H9 (cell line): Measurements from ENCODE around the gene IPO13. TPM values are rescaled to one million over a fixed set of nuclear protein-coding genes. Genes with fewer than 3 reads are reported as not detected.

ENCODE experiments used
- DNase-seq: peaks from one replicate; pipeline ENCODE4 v3.0.0-alpha.2; 2017
- H2AFZ ChIP-seq: one replicate; pipeline ENCODE4 v1.6.1; 2013; ENCODE audit warnings: mild to moderate bottlenecking, low read length, control low read depth, moderate library complexity
- H2AK5ac ChIP-seq: 2 replicates; pipeline ENCODE4 v1.6.1; 2013; ENCODE audit warnings: low read length, control low read depth, mixed read lengths; ENCODE audit not compliant: insufficient read length
- H2BK120ac ChIP-seq: one replicate; pipeline ENCODE4 v1.6.1; 2013; ENCODE audit warnings: low read depth, mild to moderate bottlenecking, low read length, control low read depth, inconsistent platforms; ENCODE audit not compliant: poor library complexity, severe bottlenecking
- H2BK12ac ChIP-seq: 2 replicates; pipeline ENCODE4 v1.6.1; 2013; ENCODE audit warnings: low read length, control low read depth, mixed read lengths, low read depth; ENCODE audit not compliant: insufficient read length
- H2BK15ac ChIP-seq: 2 replicates; pipeline ENCODE4 v1.6.1; 2013; ENCODE audit warnings: low read depth, low read length, control low read depth
- H2BK20ac ChIP-seq: one replicate; pipeline ENCODE4 v1.6.1; 2013; ENCODE audit warnings: low read depth, mild to moderate bottlenecking, low read length, control low read depth, inconsistent platforms; ENCODE audit not compliant: poor library complexity, severe bottlenecking
- H2BK5ac ChIP-seq: 2 replicates; pipeline ENCODE4 v1.6.1; 2013; ENCODE audit warnings: low read length, control low read depth, mixed read lengths; ENCODE audit not compliant: insufficient read length
- H3K14ac ChIP-seq: 2 replicates; pipeline ENCODE4 v1.6.1; 2013; ENCODE audit warnings: low read length, control low read depth; ENCODE audit not compliant: insufficient read depth
- H3K18ac ChIP-seq: 2 replicates; pipeline ENCODE4 v1.6.1; 2013; ENCODE audit warnings: low read depth, mild to moderate bottlenecking, mixed read lengths, low read length, control low read depth; ENCODE audit not compliant: insufficient read length
- H3K23ac ChIP-seq: 2 replicates; pipeline ENCODE4 v1.6.1; 2013; ENCODE audit warnings: low read length, control low read depth, mixed read lengths, low read depth; ENCODE audit not compliant: insufficient read length
- H3K23me2 ChIP-seq: 2 replicates; pipeline ENCODE4 v1.6.1; 2013; ENCODE audit warnings: low read depth, mild to moderate bottlenecking, mixed read lengths, low read length, control low read depth; ENCODE audit not compliant: insufficient read length, poor library complexity, severe bottlenecking
- H3K27ac ChIP-seq: 2 replicates; pipeline ENCODE4 v1.5.1; 2013; ENCODE audit warnings: low read length, control low read depth, mixed read lengths, low read depth; ENCODE audit not compliant: insufficient read length
- H3K27me3 ChIP-seq: 2 replicates; pipeline ENCODE4 v1.6.1; 2013; ENCODE audit warnings: low read length, control low read depth, inconsistent platforms; ENCODE audit not compliant: insufficient read depth
- H3K4ac ChIP-seq: 2 replicates; pipeline ENCODE4 v1.6.1; 2013; ENCODE audit warnings: low read depth, mild to moderate bottlenecking, control low read depth, inconsistent platforms, low read length, moderate library complexity
- H3K4me1 ChIP-seq: 2 replicates; pipeline ENCODE4 v1.6.1; 2013; ENCODE audit warnings: low read length, control low read depth, inconsistent platforms; ENCODE audit not compliant: insufficient read depth
- H3K4me2 ChIP-seq: 2 replicates; pipeline ENCODE4 v1.6.1; 2013; ENCODE audit warnings: low read length, control low read depth, mixed read lengths; ENCODE audit not compliant: insufficient read length, insufficient read depth
- H3K56ac ChIP-seq: 2 replicates; pipeline ENCODE4 v1.6.1; 2013; ENCODE audit warnings: low read depth, mild to moderate bottlenecking, mixed read lengths, low read length, control low read depth; ENCODE audit not compliant: insufficient read length
- H3K79me1 ChIP-seq: 2 replicates; pipeline ENCODE4 v1.6.1; 2013; ENCODE audit warnings: low read depth, mild to moderate bottlenecking, moderate library complexity, low read length, control low read depth, inconsistent platforms; ENCODE audit not compliant: insufficient read depth, poor library complexity, severe bottlenecking
- H3K79me2 ChIP-seq: 2 replicates; pipeline ENCODE4 v1.6.1; 2013; ENCODE audit warnings: low read length, control low read depth, inconsistent platforms; ENCODE audit not compliant: insufficient read depth
- H3K9ac ChIP-seq: 2 replicates; pipeline ENCODE4 v1.6.1; 2013; ENCODE audit warnings: low read length, control low read depth, mixed read lengths; ENCODE audit not compliant: insufficient read length; ENCODE audit errors: extremely low read depth
- H3K9me3 ChIP-seq: one replicate; pipeline ENCODE4 v1.6.1; 2013; ENCODE audit warnings: low read depth, low read length, inconsistent platforms; ENCODE audit not compliant: control insufficient read depth
- H3T11ph ChIP-seq: one replicate; pipeline ENCODE4 v1.6.1; 2013; ENCODE audit warnings: mild to moderate bottlenecking, low read length, control low read depth, inconsistent platforms
- H4K20me1 ChIP-seq: one replicate; pipeline ENCODE4 v1.6.1; 2013; ENCODE audit not compliant: control insufficient read depth, insufficient read length, insufficient read depth
- H4K5ac ChIP-seq: 2 replicates; pipeline ENCODE4 v1.6.1; 2013; ENCODE audit warnings: low read depth, mild to moderate bottlenecking, mixed read lengths, low read length, control low read depth; ENCODE audit not compliant: insufficient read length
- H4K8ac ChIP-seq: replicated peaks from 2 replicates; pipeline ENCODE4 v1.6.1; 2013; ENCODE audit warnings: low read length, control low read depth, mixed read lengths, low read depth; ENCODE audit not compliant: insufficient read length
- H4K91ac ChIP-seq: 2 replicates; pipeline ENCODE4 v1.6.1; 2013; ENCODE audit warnings: low read depth, mild to moderate bottlenecking, moderate library complexity, mixed read lengths, low read length, control low read depth; ENCODE audit not compliant: insufficient read length
- H3K27ac Mint-ChIP-seq, 3 experiments: 2 replicates in 2 of 3; 3 replicates in 1 of 3; pipeline ENCODE4 v1.8.0; 2020 to 2021; ENCODE audit warnings: mixed read lengths in 3 of 3, mild to moderate bottlenecking in 1 of 3, moderate library complexity in 1 of 3
- H3K27me3 Mint-ChIP-seq: 2 replicates; pipeline ENCODE4 v1.8.0; 2021; ENCODE audit warnings: low read depth, mild to moderate bottlenecking, moderate library complexity, mixed read lengths
- H3K36me3 Mint-ChIP-seq, 3 experiments: 2 replicates in 2 of 3; 3 replicates in 1 of 3; pipeline ENCODE4 v1.8.0; 2020 to 2021; ENCODE audit warnings: low read depth in 3 of 3, mixed read lengths in 3 of 3; ENCODE audit not compliant: insufficient read depth in 1 of 3
- H3K4me1 Mint-ChIP-seq, 2 experiments: 2 replicates each; pipeline ENCODE4 v1.8.0; 2020; ENCODE audit warnings: mixed read lengths in 2 of 2
- H3K4me3 Mint-ChIP-seq, 2 experiments: 2 replicates in 1 of 2; 3 replicates in 1 of 2; pipeline ENCODE4 v1.8.0; 2020 to 2021; ENCODE audit warnings: mild to moderate bottlenecking in 2 of 2, mixed read lengths in 2 of 2, moderate library complexity in 1 of 2
- H3K9me3 Mint-ChIP-seq, 2 experiments: 2 replicates in 1 of 2; 3 replicates in 1 of 2; pipeline ENCODE4 v1.8.0; 2020; ENCODE audit warnings: mild to moderate bottlenecking in 2 of 2, mixed read lengths in 2 of 2, moderate library complexity in 1 of 2
- CTCF ChIP-seq: fragments of 200-600 bp; sonication (generic); conservative IDR thresholded peaks from 3 replicates; pipeline ENCODE4 v1.8.0; 2021; ENCODE audit warnings: antibody characterized with exemption, mild to moderate bottlenecking
- WGBS: extraction: QIAGEN DNeasy Blood & Tissue Kit; methylation state at CpG from one replicate; pipeline ENCODE4 v1.1.7; 2013; ENCODE audit warnings: missing lambda C conversion rate, low lambda C conversion rate, mixed read lengths; ENCODE audit not compliant: insufficient read length; ENCODE audit errors: extremely low coverage; 5-methylcytosine and 5-hydroxymethylcytosine counted together
- total RNA-seq: library from RNA; stranded (reverse); gene quantifications from 2 replicates; pipeline ENCODE4 v1.2.1, GENCODE V29; 2021

IPO13 gene
- total RNA-seq, 1 experiment from 2014 or later, result 24.5 TPM

DNA sequence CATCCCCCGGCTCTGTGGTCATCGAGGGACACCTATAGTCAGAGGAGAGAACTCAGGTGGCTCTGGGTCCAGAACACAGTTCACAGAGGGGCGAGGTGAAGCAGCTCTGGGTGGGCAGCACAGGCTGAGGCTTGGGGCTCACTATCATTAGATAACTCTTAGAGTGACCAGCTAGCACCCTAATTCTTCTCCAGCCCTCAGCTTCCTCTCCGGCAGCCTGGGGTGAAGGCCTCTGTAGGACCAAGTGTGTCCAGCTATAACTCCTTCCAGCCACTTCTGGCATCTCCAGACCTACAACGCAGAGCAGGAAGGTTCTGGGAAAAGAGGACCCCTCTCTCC, 11.8 kb upstream of the IPO13 start:
- no peak overlapping the region for H3K4ac ChIP-seq
- DNase-seq, result no peak
- no CpG with 5 or more reads among the region's 5 CpGs for WGBS
- H2BK120ac ChIP-seq, result no peak overlapping the region
- Mint-ChIP-seq H3K9me3 (no peaks in the 10 kb centered on the region), H3K4me3 (peak overlapping the region in 1 of 2 experiments; percentile 88; a peak in 2 of 5 replicates), H3K27me3 (peaks cover 15% of the 10 kb centered on the region), H3K36me3 (peaks cover 0 to 6% (median 0%) of the 10 kb centered on the region in 3 experiments; a peak in 2 of 7 replicates), H3K4me1 (peaks cover 46 to 51% of the 10 kb centered on the region in 2 experiments), H3K27ac (no peak overlapping the region)
- no peak; the same call in 2 of the 3 replicates for TF ChIP-seq CTCF
- no peak overlapping the region for H4K8ac ChIP-seq
- no peaks in the 10 kb centered on the region for H3K79me2 ChIP-seq
- no peak overlapping the region for H2BK15ac ChIP-seq
- no peak overlapping the region for H3K27ac ChIP-seq
- no peaks in the 10 kb centered on the region for H3K27me3 ChIP-seq
- no peak overlapping the region for H2BK5ac ChIP-seq
- no peak overlapping the region for H2AK5ac ChIP-seq
- H3K56ac ChIP-seq, result no peak overlapping the region
- no peak overlapping the region for H4K5ac ChIP-seq
- H3K18ac ChIP-seq, result no peak overlapping the region
- H3K23me2 ChIP-seq, result peaks cover 21% of the 10 kb centered on the region
- H3K9me3 ChIP-seq, result no peaks in the 10 kb centered on the region
- H2AFZ ChIP-seq, result no peak overlapping the region
- no peak overlapping the region for H3K23ac ChIP-seq
- no peaks in the 10 kb centered on the region for H3K79me1 ChIP-seq
- H2BK20ac ChIP-seq, result no peak overlapping the region
- H3K9ac ChIP-seq, result no peak overlapping the region
- H2BK12ac ChIP-seq, result no peak overlapping the region
- H3K4me1 ChIP-seq, result peaks cover 8% of the 10 kb centered on the region; the same call in 1 of the 2 replicates
- H4K91ac ChIP-seq, result no peak overlapping the region
- no peaks in the 10 kb centered on the region for H4K20me1 ChIP-seq
- no peak overlapping the region for H3K14ac ChIP-seq
- no peak overlapping the region for H3T11ph ChIP-seq
- H3K4me2 ChIP-seq, result peak overlapping the region; percentile 10
